Activated CD4-positive, alpha-beta T cell treated with anti-CD3 and anti-CD28 coated beads for 24 hours (primary cell): Measurements from ENCODE around the gene NBPF3.
"Not testable (repeated sequence)": the region's sequence is repeated elsewhere in the genome, so short reads cannot be mapped to it uniquely, and the experiment has no call there.

ENCODE experiments used
- DNase-seq, 2 donors: peaks; one replicate each; pipeline ENCODE4 v3.0.0-alpha.2; 2020; ENCODE audit warnings: low read depth in 2 of 2

Gene NBPF3

DNA sequence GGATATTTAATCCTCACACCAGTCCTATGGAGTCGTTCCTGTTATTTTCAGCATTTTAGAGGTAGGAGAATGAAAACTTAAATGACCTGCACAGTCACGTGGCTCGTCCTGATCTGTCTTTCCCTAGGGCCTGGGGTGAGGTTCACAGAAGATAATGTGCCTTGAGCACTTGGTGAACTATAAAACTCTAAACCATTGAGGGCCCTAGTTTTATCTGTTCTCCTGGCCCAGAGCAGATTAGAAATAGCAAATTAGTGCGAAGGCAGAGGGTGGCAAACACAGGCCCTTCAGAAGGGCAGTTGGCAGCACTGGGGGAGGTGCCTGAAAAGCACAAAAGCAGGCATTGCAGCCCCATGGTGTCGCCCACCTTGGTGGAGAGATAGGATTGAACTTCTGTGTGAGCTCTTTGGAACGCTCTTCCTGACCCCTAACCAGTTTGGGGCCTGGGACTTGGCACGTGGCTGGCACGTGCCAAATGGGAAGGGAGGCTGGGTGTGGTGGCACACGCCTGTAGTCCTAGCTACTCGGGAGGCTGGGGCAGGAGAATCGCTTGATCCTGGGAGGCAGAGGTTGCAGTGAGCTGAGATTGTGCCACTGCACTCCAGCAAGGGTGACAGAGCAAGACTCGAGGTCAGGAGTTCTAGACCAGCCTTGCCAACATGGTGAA is 1.2 kb upstream of the NBPF3 start:
- not testable (repeated sequence) for DNase-seq

DNA sequence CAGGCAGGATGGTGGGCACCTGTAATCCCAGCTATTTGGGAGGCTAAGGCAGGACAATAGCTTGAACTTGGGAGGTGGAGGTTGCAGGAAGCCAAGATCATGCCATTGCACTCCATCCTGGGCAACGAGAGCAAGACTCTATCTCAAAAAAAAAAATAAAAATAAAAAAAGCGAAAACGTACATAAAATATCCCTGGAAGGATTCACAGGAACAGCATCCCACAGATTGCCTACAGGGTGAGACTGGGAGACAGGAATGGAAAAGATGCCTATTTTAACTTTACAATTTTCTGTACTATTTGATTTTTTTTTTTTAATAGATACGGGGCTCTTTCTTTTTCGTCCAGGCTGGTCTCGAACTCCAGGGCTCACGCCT is 604 bp upstream of the NBPF3 start:
- DNase-seq, result no peak

DNA sequence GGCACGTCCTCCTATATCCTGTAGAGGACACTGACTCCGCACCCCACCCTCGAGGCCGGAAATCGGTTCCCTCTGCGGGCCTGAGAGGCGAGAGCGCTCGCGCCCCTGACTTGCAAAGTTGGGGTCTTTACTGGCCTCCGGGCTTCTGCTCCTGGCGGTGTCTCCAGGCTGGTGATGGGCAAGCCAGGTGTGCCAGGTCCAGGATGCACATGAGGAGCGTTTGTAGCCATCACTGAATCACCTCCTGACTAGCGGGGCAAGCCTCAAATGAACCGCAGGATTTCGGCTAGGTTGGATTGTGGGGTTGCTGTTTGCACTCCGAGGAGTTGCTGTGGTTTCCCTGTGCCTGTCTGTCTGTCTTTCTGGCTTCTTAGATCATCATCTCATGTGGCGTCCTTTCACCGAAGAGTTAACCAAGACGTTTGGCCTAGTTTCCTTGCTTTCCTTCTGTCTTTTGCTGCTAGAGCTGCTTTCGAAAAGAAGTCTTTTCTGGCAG is 741 bp downstream of the NBPF3 start:
- DNase-seq, result peak in 1 of 2 donors; percentile 16

DNA sequence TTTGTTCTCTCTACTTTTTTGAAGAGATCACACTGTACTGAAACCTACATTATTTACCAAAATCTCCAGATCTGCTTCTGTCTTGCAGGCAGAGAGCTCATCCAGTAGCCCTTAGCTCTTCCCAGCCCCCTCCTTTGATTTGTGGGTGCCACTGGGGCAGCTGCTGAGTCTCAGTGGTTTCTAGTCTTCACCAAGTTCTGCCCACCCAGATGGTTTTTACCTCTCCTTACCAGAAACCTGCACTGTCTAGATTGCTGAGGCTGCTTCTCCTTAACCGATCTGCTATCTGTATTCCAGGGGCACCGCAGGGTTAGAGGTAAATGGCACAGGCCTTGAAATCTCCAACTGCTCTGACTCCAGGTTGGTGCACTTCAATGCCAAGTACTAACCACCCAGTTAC is 6.7 kb downstream of the NBPF3 start:
- DNase-seq, result not testable (repeated sequence)

DNA sequence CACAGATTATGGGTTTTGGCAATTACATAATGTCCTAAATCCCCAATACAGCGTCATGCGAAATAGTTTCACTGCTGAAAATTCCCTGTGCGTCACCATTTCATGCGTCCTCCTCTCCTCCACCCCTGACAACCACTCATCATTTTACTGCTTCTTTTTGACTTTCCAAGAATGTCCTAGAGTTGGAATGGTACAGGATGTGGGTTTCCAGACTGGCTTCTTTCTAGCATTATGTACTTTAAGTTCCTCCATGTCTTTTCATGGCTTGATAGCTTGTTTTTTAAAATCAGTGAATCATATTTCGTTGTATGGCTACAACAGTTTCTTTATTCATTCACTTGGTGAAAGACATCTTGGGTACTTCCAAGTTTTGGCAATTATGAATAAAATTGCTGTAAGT is 7.4 kb downstream of the NBPF3 start:
- no peak for DNase-seq

- DNase-seq, result no peak
Measured at GRCh38 chr1:21449906-21450305, 10.0 kb downstream of the NBPF3 start.

DNA sequence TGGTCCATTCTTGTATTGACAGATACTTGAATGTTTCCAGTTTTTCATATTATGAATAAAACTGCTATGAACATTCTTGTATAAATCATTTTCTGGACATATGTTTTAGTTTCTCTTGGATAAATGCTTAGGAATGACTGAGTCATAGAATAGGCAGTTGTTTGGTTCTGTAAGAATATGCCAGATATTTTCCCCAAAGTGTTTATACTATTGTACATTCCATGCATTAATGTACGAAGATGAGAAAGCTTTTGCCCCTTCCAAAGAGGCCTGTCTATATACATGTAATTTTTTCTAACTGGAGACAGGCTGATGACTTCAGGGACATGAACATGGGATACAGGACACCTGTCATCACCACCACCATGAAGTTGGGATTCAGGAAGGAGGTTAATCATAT is 11.3 kb downstream of the NBPF3 start:
- DNase-seq, result no peak

DNA sequence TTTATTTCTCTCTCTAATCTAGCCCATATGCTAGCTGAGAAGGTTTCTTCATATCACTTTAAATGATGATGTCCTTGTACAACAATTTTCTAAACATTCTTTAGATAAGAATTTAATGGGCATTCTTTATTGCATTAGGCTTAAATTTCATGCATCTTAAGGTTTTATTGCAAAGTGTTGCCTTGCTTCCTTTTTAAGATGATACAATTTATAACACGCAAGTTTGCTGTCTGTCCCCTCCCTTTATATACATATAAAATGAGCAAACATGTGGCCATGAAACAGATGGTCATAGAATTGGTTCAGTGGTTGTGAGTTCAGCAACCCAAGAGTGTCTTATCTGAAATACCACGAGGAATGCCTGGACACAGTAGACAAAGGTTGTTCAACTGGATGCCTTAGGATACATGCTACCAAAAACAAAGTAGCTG is 12.1 kb downstream of the NBPF3 start:
- DNase-seq, result no peak

GRCh38 chr1:21453964-21454614 is 14.2 kb downstream of the NBPF3 start:
- not testable (repeated sequence) for DNase-seq

GRCh38 chr1:21454904-21455303 is 15.0 kb downstream of the NBPF3 start:
- not testable (repeated sequence) for DNase-seq

- DNase-seq, result no peak
Measured at GRCh38 chr1:21457654-21458053, 17.7 kb downstream of the NBPF3 start.

DNA sequence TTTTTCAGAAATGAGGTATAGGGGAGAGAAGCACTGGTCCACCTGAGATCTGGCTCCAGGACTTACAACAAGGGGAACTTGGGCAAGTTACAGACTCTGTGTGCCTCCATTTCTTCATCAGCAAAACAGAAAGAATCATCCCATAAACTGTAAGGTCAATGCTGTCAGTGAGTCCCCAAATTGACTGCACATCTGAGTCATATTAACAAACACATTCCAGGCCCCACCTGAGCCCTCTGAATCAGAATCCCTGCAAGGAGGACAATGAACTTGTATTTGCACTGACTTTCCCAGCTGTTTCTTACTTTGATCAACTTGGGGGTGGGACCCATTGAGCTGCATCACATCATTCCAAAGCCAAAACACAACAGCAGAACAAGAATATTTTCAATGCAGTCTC is 25.2 kb downstream of the NBPF3 start:
- DNase-seq, result not testable (repeated sequence)

- DNase-seq, result not testable (repeated sequence)
Measured at GRCh38 chr1:21467946-21468345, 28.0 kb downstream of the NBPF3 start.

- DNase-seq, result peak in 1 of 2 donors; percentile 15
Measured at GRCh38 chr1:21468599-21468998, 28.7 kb downstream of the NBPF3 start.

GRCh38 chr1:21469581-21469980 is 29.6 kb downstream of the NBPF3 start:
- DNase-seq, result no peak

GRCh38 chr1:21472861-21473260 is 32.9 kb downstream of the NBPF3 start:
- DNase-seq, result no peak

DNA sequence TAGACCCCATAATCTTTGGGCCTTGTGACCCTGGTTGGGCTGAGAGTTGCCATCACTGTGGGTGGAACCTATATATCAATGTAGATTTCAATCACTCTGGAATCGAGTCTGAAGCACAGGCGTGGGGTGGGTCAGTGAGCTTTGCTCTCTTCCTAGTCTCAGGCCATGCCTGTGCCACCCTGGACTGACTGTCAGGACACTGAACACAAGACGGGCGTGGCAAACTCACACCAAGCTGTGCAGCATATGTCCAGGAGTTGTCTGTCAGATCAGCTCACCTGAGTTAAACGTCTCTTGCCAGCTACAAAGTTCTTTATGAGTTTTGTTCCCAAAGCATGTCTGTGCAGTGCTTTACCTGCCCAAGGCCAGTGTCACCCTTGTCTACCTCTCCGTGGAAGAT is 38.4 kb downstream of the NBPF3 start:
- DNase-seq, result no peak

GRCh38 chr1:21483881-21484280 is 43.9 kb downstream of the NBPF3 start:
- DNase-seq, result not testable (repeated sequence)

DNA sequence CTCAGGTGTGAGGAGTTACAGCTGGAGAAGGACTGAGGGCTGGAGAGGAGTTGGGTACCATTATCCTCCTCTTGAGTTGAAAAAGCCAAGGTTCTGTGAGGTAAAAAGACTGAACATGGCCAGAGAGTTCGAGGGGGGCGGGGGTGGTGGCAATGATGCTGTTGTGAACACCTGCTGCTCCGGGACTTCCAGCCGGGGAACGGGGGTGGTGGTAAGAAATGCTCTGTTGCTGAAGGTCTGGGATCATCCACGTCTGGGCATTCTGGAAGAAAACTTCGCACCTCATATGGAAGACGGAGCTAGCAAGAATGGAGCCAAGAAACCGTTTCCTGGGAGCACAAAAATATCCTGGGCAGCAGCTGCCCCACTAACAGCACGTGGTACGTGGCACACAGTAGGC is 49.2 kb downstream of the NBPF3 start:
- no peak for DNase-seq

DNA sequence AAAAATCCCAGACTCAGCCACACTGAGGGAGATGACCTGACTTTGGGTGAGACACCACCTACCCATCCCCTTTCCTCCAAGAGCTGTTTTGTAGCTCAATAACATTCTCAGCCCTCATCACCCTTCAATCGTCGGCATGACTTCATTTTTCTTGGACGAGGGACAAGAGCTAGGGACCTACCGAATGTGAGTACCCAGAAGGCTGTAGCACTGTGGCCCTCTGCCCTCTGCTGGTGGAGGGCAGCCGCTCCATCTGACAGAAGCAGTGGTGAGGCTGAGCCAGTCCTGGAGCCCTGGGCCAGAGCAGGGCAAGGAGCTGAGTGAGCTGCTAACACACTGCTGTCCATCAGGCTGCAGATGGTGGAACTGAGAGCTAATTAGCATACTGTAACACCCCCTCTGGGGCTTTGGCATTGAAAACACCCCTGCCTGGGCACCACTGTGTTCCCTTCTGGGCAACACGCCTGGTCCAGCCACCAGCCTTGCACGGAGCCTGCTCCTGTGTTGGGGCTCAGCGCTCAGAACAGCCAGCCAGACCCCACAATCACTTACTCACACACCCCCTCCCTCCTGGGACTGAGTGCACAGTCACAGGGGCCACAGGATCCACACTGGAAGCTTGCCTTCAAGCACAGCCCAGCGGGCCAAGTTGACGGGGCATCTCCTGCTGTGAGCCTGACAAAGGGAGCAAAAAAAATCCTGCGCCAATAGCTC is 51.0 kb downstream of the NBPF3 start:
- peak in 1 of 2 donors; percentile 19 for DNase-seq

DNA sequence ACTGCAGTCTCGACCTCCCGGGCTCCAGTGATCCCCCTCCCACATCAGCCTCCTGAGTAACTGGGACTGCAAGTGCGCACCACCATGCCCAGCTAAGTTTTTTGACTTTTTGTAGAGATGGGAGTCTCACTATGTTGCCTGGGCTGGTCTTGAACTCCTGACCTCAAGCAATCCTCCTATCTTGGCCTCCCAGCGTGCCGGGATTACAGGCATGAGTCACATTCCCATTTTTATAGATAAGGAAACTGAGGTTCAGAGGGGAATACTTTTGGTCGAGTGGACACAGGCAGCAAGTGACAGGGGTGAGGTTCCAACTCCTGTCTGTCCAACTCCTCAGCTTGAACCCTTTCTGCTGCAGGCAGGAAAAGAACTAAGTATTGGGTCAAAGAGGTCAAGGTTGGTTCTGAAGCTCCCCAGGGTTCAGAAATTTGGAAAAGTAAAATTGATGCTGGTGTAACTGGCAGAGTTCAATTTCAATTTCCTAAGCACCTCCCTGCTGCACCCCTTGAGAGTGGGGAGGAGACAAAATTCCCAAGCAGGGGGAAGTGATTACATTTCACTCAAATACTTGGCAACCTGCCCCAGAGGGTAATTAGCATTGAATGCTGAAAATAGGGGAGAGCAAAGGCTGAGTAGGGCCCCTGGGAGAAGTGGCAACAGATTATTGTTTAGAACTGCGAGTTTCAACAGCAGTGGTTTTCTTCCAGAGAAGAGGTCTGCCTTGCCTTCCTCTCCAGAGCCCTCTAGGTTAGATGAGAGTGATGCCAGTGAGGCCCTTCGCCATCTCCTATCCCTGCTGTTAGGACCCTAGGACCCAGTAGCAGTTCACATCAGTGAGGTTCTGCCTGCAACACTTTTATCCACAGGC is 51.8 kb downstream of the NBPF3 start:
- no peak for DNase-seq

DNA sequence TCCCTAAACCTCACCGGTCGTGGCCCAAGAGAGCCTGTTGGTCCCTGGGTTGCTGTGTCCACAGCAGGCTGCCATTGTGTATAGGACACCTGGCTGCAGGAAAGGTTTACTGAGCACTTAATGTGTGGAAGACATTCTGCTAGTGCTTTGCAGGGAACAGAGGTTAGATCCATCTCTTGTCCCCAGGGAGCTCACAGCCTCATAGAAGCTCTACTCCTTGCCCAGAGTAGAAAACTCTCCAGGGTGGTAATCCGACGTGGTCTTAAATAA is 52.4 kb downstream of the NBPF3 start:
- no peak for DNase-seq
